NK-92 treated with Interleukin-12 subunit alpha and Interleukin-12 subunit beta, amount 100 ng/mL, for 24 hours (cell line): Measurements from ENCODE around the gene FGF10.

ENCODE experiments used
- DNase-seq: peaks from one replicate; lab custom pipeline; 2025; lab: John Stamatoyannopoulos, UW

FGF10 gene

DNA sequence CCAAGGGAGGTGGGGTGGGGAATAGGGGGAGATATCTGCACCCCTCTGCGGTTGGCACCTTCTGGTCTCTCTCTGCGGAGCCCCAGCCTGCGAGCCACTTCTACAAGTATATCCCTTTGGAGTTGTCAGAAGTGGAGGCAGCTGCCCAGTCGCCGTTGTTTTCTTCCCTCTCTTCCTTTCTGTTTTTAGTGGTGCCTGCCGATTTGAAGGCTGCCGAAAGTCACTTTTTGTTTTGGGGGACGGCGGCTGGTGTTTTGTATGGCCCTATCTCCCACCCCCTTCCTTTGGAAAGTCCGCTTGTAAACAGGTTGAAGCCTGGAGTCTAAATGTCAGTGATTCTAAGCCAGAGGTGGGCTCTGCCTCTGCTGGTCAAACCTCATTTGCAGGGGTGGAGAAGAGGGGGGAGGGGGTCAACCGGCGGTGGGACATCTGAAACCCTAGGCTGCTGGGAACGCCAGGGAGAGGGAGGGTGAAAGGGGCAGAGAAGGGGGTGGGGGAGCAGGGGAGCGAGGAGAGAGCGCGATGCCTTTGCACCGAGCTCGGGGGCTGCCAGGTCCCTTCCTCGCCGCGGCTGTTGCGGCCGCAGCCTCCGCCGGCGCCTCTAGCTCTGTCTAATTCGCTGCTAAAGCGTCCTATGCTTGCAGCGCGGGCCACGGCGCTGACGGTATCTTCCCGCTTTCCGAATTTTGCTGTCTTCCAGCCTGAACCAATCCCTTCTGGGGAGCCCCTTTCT lies at the start of gene FGF10:
Gene FGF10, minus strand, starts transcription at position 331 of the 733 bp plus-strand sequence. CDS start 738 bp downstream, outside the sequence.
- no peak for DNase-seq

DNA sequence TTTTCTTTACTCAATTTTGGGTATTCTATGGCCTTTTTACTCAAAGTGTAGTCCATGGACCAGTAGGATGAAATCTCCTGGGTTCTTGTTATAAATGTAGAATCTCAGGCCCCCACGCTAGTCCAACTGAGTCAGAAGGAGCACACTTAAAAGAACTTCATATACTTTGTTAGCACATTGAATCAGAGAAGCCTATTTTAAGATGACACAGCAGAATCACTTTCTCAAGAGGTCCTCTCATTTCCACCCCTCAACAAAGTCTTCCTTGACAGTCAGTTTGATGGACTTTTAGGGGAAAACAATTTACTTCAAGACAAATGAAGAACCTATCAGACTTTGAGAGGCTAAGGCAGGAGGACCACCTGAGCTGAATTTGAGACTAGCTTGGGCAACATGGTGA lies 37.7 kb upstream of the FGF10 start:
- no peak for DNase-seq

DNA sequence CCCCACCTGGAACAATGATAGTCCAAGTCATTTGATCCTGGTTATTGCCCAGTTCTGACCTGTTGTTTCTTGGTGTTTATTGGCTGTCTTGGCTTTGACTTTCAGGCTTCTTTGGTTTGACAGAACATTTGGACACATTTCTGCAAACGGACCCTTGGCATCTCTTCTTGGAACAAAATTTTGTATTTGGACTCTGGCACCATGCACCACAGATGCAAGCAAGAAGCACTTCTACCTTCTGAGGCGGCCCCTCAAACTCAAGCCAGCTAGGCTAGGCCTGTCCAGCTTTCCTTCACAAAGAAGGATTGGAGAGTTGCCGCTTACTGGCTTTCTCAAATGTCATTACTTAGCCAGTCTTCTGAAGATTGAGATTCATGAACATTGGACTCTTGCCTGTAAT lies 23.1 kb upstream of the FGF10 start:
- DNase-seq, result no peak

DNA sequence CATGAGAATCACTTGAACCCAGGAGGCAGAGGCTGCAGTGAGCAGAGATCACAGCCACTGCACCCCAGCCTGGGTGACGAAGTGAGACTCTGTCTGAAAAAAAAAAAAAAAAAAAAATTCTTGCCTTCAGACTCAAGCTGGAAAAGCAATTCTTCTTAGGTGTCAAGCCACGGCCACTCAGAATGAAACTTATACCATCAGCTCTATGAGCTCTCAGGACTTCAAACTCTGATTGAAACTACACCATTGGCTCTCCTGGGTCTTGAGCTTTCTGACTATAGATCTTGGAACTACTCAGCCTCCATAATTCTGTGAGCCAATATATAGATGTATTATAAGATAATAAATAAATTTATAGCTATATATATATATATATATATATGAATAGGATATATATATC lies 12.9 kb upstream of the FGF10 start:
- DNase-seq, result no peak

DNA sequence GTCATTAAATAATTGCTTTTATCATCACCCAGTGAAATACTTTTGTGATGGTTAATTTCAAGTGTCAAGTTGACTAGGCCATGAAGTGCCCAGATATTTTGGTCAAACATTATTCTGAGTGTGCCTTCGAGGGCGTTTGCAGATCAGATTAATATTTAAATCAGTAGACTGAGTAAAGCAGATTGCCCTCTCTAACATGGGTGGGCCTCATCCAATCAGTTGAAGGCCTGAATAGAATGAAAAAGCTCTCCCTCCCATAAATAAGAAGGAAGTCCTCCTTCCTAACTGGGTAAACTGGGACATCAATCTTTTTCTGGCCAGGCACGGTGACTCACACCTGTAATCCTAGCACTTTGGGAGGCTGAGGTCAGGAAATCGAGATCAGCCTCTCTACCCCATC lies 12.4 kb upstream of the FGF10 start:
- DNase-seq, result no peak

DNA sequence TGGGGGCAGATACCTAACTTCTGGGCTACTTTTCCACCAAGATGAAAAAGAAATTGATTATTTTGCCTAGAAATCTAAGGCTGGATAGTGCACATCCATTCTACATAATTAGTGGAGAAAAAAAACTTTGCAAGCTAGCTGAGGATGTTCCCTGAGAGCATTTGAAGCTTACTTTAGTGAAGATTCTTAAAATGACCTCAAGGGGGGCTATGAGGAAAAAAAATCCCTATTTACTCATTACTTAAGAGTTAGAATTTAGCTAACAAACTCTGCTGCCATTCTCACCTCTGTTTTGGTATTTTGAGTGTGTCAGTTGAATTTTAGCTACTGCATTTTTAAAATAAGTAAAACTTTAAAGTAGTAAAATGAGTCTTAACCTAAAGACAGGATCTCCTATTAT lies 9.2 kb upstream of the FGF10 start:
- no peak for DNase-seq

DNA sequence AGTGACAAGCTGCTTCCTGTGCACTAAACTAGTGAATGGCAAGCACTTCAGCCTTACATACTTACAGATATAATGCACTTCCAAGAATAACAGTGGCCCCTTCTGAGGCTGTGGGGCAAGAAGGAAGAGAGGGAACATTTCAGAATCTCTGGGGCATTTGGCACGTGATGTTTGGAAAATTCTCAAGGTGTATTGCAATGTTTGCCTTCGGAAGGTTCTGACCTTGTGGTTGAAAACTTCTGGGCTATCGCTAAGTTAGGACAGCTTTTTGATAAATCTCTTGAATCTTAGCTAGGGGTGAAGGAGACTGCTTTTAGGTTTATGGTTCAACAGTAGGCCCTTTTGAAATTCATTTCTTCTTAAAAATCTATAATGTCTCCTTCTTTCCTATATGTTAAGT lies 7.1 kb upstream of the FGF10 start:
- DNase-seq, result no peak

DNA sequence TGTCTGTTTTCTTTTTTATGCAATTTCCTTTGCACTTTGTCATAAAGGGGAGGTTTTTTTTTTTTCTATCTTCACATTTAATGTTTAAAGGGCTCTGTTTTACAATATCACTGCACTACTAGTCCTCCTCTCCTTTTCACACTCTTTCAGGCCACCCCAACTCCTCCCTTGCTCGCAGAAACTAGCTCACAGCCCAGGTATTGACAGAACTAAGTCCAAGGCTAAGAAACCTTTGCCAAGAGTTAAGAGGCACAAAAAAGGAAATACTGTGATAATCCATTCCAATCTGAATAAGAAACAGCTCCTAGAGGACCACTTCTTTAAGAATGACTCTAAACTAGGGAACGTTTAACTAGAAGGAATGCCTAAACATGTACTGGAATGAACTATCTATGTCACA lies 1.1 kb upstream of the FGF10 start:
- DNase-seq, result no peak

DNA sequence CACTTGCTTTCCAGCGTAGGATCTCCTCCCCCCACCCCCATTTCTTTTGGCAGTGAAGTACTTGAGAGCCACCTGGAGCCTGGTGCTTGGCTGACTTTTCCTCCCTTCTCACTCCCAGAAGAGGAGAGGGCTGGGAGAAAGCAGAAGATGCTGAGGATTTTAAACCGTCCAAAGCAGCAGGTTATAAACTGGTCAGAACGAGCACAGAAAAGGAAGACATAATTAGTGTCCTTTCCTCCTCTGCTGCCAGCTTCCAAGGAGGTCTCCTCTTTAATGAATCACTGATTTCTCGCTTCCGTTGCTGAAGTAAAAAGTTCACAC lies 563 bp upstream of the FGF10 start:
- no peak for DNase-seq

DNA sequence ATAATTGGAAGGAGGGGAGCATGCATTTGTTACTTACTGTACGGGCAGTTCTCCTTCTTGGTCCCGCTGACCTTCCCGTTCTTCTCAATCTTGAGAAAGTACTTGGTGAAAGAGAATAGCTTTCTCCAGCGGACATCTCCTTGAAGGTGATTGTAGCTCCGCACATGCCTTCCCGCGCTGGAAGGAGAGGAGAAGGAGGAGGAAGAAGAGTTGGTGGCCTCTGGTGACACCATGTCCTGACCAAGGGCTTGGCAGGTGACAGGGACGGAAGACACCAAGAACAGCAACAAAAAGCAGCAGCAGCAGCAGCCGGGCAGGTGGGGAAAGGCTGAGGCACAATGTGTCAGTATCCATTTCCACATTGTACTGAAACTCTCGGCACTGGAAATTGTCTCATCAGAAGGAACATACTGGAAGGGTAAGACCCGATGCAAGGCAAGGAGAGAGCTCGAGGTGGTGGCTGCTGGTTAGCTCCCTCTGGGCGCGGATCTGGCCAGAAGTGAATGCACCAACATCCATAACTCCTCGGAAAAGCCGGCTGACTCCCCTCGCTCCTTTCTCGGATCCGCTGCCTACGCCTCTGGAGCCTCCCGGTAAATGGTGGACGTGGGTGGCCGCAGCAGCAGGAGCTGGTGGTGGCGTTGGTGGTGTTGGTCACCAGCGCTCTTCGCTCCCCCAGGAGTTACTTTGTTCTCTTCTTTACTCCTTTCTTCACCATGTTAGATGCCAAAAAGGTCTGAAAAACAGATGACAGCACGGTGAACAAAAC lies 715 bp downstream of the FGF10 start:
- DNase-seq, result no peak

DNA sequence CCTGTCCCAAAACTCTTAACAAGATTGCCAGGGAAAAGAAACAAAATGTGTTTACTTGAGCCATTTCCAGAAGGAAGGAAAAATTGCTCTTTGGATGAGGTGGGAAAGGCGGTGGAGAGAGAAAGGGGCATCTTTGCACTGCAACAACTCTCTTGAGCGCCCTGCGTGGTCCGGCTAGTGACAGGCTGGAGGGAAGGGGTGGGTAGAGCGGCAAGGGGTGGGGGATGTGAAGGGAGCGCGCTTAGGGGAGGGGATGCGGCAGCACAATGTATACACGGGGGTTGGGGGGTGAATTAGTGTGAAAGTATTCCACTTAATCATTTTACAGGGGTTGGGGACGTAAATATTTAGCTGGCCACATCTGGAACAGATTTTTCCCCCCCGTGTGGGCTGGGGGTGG lies 1.3 kb downstream of the FGF10 start:
- no peak for DNase-seq

DNA sequence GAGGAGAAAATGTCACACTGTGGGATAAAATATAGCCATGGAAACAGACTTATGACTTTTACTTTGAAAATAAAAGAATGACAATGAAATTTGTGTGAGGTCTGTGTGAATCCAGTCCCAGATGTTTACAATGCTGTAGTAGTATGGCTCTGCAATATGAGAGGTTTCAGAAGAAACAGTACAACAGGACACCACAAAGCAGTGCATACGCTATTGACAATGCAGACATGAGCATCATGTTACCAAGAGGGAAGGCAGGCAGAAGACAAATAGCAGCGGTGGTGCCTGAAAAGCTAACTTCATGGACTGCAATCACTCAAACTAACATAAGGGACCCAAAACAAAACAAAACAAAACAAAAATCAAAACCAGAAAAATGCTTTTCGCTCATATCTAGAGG lies 1.8 kb downstream of the FGF10 start:
- no peak for DNase-seq

DNA sequence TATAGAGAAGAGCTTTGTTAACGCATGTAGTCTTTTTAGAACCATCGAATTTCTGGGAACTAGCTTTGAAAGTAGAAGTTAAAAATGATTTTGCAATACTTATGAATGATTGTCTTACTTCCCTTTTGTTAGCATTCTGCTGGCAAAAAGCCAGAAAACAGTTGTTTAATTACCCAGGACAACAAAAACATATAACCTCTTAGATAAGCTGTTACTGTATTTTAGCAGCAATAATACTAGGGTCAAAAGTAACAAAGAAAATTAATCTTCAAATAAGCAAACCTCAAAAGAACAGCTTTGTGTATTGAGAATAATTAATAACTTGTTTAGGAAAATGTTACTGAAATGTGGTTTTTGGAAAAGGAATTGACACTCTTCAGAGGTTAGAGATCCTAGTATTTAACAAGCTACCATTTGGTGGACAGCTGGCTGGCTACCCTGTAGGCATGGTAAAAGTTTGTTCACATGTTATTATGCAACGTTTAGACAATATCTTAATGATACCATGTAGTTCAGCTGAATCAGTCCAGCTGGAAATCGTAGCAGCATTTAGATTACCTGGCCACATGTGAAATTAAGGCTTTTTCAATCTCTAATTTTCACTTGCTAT lies 3.8 kb downstream of the FGF10 start:
- no peak for DNase-seq

DNA sequence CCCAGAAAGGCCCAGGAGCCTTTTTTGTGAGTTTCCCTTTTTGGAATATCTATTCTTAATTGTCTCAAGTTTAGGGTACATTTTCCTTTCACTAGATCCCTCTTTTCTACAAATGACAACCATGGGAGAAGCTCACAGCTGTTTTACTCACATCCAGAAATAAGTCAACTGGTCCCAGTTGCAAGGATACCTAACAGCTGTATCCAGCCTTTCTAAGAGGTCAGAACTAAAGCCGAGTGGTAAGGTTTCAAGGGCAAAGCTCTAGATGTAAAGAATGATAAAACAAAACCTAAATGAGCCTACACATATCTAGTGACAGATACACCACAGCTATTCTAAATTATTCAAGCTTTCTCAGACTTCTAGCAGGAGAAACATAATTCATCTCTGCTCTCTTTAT lies 4.4 kb downstream of the FGF10 start:
- no peak for DNase-seq

DNA sequence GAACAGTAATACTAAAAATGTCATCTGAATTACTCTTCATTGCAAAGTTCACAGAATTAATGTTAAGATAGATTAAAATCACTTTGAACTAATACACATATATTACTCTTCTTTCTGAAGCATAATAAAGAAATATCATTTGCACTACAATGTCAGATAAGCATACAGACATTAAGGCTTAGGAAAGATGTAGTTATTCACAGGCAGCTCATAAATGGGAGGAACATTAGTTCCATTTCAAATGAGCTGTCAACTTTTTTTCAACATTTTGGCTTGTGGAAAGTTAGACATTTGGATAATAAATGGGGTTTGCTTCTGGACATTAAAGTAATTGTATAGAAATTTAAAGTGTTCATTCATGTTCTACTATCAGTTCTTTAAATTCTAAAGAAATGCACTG lies 6.3 kb downstream of the FGF10 start:
- no peak for DNase-seq

DNA sequence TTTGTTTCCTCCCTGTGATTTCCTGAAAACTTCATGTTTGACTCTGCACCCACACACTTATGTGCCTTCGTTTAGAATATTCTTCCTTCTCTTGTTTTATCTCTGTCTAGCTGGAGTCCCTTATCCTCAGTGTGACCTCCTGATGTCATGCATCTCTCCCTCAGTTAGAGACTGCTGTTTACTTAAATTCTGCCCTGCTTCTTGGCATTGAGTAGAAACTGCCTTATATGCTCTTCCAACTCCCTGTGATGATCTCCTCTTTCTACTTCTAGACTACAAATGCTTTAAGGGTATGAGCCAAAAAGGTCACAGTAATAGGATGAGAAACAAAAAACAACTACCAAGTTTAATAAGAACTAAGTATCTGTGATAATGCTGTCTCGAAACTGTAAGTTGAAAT lies 12.2 kb downstream of the FGF10 start:
- no peak for DNase-seq

DNA sequence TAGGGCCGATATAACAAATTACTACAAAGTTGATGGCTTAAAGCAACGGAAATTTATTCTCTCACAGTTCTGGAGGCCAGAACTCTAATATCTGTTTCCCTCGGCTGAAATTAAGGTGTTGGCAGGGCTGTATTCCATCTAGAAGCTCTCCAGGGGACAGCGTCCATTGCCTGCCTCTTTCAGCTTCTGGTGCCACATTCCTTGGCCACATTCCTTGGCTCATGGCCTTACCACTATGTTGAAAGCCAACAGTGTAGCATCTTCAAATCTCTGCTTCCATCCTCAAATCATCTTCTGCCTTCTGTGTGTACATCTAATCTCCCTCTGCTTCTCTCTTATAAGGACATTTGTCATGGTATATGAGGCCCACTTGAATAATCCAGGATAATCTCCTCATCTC lies 17.2 kb downstream of the FGF10 start:
- DNase-seq, result no peak

DNA sequence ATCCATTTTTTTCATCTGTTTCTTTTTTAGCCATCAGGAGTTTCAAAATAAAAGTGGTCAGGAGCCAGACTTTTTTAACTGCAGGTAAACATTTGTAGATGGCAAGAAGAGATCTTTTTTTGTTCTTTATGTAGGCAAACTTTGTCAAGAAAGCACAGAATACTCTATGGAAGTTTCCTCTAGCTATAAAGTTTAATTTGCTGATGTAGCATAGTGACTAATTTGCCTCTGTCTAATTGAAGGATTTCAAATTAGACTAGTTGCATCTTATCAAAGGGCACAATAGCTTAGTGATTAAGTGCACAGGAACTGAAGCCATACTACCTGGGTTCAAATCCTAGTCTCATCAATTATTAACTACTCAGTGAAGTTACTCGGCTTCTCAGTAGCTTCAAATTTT lies 22.0 kb downstream of the FGF10 start:
- DNase-seq, result no peak

DNA sequence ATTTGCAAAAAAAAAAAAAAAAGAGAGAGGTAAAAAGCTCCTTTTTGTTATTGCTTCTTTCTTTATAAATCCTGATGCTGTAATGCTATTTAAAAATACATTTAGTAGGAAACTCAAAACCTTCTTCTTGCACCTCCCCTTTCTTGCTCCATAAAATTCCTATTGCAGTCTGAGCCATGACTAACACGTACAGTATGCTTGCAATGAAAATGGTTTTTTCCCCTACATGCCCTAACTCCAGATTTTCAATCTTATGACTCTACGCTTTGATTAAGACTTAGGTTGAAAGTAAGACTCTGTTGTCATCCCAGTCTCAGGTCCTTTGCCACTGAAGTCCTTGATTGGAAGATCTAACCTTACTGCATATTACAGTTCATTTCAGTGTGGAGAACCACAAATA lies 23.9 kb downstream of the FGF10 start:
- no peak for DNase-seq

DNA sequence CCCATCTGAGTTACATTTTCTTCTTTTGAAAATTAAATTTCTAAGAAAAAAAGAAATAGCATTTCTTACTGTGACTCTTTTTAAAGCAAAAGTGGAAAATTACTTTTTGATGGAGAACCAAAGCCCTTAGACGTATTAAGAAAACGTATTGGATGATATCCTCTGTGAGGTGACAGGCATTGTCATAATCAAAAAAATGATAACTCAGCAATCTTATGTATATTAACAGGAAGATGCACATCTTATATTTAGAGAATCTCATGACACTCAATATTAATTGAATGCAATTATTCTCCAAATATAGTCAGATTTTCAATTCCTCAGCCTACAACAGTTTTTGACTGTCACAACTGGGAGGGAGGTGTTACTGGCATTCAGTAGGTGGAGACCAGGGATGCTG lies 25.1 kb downstream of the FGF10 start:
- no peak for DNase-seq

DNA sequence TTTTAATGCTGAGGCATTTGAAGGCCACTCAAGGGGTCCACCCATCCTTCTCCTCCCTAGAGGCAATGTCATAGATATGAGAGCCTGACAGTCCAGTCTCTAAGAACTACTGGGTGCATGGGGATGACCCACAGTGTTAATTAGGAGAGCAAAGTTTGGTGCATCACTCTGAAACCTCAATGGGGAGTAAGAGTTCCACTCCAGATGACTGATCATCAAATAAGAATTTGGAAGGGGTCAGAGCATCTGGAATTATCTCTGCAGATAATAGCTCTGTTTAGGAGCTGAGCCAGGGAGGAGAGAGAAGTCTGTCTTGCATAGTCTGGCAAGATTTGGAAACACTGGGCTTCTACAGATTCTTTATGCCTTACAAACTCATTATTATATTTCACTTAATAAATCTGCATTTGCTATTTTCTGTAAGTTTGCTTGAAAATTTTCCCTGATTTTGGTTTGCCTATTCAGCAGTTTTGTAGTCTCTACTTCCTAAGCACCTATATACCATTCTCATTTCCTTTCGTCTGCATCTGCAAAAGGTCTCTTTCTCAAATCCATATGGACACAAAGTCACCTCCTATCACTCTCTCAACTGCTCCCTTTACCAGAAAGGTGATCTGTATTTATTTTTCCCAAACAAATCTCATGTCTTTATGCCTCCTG lies 27.7 kb downstream of the FGF10 start:
- no peak for DNase-seq

DNA sequence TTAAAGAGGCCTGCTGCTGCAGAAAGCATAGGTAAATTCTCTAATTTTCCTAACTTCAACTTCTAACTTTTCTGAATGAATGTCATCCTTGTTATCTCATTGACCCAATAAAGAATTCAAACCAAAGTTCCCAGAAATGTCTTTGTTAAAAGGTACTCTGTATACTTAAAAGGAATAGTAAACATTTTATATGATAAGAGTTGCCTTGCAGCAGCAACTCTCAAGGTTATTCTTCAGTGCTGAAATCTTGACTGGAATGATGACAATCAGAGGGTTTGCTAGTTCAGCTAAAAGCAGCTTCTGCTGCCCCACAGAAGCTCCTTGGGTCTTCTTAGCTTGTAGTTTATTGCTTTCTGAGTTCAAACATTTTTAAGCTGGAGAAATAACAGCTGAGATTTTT lies 28.3 kb downstream of the FGF10 start:
- DNase-seq, result no peak

DNA sequence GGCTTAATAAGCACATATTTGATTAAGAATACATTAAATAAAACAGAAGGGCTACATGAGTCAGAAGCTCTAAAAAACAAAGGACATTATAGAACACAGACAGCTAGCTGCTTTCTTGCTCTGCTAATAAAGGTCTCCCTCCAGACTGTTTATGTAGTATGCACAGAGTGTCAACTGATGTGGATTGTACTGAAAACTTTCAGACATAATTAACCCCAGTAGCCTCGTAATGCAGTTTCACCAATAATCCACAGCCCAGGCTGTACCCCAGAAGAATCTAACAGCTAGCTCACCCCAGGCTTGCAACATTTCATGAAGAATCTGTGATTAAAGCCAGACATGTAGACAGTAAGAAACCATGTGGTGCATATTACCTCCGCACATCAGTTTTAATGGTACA lies 30.8 kb downstream of the FGF10 start:
- no peak for DNase-seq
